GM18861 (cell line): ENCODE results near the gene PRKN.
"Not testable (repeated sequence)": the region's sequence is repeated elsewhere in the genome, so short reads cannot be mapped to it uniquely, and the experiment has no call there.

ENCODE experiments used
- ATAC-seq: cut with Tn5 transposase; IDR thresholded peaks from one replicate; pipeline ENCODE4 v1.9.1; 2021; ENCODE audit not compliant: unreplicated experiment

PRKN gene

DNA sequence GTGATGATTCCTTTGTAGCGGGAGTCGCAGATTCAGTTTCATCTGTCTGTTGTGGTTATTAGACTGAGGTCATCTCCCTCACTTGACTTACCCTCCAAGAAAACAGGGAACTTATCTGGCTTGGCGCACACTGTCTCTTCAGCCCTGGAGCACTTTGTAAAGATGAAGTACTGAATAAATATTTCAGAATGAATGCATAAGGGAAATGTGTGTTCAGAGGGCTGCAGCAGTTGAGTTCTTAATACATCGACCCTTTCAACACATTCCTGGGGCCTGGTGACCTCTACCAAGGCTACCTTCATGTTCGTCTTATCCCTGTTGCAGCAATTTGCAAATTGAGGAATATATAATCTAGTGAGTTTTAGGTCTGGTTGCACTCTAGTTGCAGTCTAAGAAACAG, 801.2 kb downstream of the PRKN start:
- no peak for ATAC-seq

DNA sequence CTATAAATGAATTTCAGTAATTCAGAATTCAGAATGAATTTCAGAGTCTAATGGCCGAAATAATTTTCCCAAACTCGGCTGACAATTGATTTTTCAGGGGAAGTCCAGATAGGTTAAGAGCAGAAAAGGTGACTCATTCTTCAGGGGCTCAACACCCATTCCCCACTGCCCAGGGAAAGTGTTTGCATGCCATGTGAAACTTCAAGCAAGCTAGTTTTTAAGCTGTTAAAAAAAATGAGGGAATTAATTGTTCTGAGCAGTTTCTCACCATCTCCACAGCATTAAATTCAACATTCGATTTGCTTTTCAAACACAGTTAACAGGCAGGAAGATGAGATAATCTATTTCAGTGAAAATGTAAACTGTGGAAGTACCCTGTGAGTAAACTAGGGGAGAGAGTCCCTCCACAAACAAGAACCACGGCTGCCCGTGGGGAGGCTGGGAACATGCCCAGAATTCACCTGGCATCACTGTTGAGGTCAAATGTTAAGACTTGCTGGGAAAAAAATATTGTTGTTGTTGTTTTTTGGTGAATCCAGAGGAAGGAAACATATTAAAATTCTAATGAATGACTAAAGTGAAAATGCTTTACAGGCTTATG, 803.0 kb downstream of the PRKN start:
- ATAC-seq, result no peak

DNA sequence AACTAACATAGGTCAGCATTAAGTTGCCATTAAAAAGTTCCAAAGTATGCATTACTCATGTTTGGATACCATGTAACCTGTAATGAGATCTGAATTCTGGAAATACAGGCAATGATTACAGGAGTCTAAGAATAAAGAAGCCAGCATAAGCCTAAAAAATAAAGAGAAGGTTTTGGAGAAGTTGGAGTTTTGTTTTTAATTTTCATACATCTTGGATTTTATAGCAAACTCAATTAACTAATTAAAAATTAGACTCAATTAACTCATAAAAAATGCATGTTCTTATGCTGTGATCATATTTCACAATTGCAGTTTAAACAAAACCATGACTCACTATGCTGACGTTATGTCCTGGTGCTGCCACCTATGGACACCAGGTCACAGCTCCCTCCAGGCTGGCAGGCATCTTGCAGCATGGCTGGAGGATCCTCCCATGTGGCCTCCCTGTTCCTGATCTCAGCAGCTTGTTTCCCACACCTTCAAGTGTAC, 804.9 kb downstream of the PRKN start:
- ATAC-seq, result peak; percentile 62

DNA sequence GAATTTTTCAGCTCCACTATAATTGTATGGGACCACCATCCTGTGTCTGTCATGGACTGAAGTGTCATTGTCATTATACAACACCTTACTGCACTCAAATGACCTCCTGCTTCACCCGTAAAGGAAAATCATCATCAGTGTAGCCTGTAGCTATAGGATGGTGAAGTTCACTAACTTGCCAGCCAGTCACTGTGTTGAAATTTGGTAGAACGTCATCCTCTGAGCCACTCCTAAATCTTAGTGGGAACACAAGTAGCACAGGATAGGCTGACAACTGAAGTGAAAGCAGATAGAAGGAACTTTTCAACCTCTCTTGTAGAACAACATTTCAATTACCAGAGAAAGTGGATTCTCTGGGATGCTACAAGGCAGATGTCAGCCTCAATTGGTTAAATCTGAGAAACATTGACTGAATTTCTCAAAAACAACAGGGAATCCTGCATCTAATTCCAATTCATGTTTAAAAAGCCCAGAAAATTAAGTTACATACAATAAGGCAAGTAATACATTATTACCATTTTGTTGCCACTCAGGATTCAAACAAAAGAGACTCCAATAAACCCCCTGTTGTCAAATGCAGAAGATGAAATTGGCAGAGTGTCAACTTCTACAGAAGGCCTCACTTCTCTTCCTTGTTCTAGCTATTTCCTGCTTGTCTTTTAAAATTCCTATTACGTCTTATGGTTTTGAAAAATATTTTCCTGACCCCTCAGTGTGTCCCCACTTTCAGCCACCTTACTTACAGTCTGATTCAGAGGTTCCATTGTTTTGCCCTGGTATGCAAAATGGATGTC, 805.8 kb downstream of the PRKN start:
- ATAC-seq, result no peak

DNA sequence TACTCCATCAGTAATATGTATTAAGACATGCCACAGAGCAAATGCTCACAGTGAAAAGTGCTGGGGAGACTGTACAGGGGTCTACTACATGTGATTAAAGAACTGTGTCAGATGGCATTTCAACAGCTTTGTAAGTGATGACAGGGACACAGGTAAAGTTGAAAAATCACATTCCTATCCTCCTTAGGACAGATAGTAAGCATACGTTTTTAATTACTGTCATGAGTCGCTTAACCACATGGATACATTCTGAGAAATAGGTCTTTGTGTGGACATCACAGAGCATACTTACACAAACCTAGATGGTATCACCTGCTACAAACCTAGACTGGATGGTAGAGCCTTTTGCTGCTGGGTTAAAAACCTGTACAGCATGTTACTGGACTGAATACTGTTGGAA, 807.9 kb downstream of the PRKN start:
- ATAC-seq, result no peak

DNA sequence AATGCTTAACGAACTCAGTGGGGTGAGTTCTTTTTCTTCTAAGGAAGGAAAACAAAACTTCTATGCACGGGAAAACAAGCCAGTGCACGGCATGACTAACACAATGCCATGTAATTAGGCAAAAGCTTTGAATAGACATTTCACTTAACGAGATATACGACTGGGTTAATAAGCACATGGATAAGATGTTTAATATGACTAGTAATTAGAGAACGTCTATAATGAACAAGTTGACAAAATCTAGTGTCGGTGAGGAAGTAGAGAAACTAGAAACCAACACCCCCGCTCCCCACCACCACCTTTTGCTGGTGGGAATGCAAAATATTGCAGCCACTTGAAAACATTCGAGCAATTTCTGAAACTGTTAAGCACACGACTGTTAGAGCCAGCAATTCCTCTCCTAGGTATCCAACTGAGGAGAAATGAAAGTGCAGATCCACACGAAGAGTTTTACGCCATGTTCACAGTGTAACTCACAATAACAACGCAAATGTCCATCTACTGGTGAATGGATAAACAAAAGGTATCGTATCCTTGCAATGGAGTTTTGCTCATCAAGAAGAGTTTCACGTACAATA, 808.8 kb downstream of the PRKN start:
- no peak for ATAC-seq

DNA sequence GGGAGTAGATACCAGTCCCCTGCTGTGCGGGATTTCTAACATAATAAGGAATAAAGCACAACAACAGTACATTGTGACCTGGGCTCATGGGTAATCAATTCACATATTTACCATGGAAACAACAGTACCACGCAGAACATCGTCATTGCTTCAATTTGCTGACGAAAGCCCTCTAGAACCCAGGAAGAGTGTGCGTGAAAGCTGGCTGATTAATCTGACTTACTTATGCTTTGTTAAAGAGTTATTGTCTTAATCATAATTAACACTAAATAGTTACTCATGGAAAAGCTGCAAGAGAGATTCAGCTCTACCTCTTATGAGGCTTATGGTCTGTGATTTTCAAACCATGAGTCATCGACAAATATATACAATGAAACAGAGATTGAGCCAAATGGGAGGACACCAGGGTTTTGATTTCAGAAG, 809.4 kb downstream of the PRKN start:
- no peak for ATAC-seq

DNA sequence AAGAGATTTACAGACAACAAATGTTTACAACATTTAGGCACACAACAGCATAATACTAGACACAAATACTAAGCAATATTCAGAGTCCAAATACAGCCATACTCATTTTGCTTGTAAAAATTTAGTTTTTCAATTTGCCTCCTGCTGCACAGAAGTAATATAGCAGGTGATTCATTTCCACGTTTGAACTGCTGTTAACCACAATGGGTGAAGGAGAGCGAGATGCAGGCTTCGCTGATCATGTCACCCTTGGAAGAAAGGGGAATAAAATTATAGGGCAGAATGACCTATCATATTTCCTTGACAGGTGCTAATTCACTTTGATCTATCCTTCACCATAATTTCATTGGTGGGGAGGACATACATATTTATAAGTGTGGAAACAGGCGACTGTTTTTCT, 809.9 kb downstream of the PRKN start:
- no peak for ATAC-seq

DNA sequence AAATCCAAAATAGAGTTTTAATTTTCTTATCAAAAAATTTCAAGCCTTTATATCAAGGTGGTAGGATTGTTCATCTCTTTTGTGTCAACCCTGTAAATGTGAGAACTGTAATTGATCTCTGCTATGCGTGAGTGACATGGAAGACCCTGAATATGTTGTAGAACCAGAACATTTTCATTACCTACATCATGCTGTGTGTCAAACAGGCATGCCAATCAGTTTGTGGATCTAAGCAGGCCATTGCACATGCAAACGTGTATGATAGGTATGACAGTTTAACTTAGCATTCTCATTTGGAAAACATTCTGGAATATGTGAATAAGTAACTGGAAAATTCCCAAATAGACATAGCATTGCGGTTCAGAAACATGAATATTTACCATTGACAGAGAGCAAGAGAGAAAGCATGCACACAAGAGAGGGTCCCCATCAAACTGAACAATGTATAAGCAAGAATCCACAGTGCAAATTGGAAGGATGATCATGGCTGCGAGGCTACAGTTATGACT, 812.1 kb downstream of the PRKN start:
- no peak for ATAC-seq

DNA sequence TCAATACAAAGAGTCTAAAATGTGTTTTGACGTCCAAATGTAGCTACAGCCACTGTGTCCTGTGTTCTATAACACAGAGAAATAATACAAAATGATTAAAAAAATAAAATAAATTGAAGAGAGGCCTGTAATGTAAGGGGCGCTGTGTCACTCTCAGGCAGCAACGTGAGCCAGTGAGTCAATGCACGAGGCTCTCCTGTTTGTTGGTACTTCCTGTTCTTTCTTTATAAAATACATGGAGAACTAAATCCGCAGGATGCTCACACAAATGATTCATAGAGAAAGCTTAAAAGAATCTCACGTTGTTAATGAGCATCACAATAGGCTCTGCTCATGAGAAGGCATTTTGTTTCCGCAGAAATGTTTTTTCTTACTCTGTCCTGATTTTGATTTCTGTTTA, 818.7 kb downstream of the PRKN start:
- ATAC-seq, result no peak

DNA sequence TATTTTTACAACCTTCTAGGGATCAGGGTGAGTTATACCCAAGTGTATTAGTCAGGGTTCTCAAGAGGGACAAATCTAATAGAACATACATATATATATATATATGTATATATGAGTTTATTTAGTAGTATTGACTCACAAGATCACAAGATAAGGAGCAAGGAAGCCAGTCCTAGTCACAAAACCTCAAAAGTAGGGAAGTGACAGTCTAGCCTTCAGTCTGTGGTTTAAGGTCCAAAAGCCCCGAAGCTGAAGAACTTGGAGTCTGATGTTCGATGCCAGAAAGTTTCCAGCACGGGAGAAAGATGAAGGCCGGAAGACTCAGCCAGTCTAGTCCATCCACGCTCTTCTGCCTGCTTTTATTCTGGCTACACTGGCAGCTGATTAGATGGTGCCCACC, 821.0 kb downstream of the PRKN start:
- ATAC-seq, result no peak

DNA sequence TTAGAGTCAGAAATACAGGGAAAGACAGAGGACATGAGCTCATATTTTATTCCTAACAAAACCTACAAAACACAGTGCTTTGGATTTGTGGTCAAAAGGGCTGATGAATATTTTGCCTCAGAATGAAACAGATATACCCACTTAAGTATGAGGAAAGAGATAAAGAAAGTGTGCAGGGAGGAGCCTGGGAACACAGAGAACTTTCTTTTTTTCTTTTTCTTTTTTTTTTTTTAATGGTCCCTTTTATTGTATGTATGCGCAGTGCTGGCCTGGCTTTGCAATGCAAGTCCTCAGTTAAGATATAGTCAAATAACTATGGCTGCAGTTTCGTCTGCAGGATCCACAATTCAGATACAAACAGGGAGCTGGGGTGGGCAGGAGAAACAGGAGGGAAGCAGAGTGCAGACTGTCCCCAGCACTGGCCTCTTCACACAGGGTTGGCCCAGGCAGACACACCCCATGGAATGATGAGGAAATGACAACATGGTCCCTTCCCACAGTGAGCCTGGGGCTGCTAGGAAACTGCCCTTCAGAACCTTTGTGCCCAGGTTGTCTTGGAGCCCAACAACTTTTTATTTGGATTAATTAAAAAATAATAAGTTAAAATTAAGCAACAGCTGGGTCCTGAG, 823.9 kb downstream of the PRKN start:
- no peak for ATAC-seq

DNA sequence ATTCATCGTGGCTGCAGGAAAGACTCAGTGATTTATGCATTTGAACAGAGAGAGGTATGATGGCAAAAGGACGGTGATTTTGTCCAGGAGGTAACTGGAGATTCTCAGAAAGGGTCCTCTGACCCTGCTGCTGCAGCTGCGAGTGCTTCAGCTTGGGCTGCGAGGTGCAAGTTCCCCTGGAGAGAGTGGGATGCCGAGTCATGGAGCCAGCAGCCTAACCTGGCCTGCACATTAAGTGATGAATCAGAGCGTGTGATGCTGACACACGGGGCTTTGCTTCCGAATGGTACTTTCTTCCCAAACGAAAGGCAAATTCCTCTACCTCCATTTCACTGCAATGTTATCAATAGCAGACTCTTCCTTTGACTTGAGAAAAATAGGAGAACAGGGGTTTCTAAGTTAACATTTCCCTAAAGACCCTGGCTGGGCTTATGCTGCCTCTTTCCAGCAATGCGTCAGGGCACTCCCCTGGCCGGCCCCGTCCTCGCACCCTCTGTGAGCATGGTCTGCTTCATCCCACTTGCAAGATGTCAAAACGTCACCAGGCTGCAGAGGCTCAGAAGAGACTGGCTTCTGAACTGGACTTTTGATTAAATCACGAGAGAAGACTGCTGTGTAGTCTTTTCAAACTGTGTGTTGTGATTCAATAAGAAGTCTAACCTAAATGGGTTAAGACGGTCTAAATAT, 825.7 kb downstream of the PRKN start:
- no peak for ATAC-seq

DNA sequence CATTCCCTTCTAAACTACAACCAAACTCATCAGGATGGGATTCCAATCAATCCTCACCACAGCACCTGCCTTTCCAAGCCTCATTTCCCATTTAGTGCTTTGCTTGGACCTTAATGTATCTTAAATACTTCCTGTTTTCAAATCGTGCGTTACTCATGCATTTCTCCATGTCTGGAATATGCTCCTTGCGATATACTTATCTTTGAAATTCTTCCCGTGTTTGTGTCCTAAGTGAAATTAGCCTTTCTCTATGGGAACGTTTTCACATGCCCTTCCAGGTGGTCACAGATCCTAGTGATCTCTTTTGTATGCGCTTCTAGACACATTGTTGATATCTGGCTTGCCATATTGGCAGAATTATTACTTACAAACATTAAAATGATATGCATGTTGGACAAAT, 833.1 kb downstream of the PRKN start:
- ATAC-seq, result no peak

DNA sequence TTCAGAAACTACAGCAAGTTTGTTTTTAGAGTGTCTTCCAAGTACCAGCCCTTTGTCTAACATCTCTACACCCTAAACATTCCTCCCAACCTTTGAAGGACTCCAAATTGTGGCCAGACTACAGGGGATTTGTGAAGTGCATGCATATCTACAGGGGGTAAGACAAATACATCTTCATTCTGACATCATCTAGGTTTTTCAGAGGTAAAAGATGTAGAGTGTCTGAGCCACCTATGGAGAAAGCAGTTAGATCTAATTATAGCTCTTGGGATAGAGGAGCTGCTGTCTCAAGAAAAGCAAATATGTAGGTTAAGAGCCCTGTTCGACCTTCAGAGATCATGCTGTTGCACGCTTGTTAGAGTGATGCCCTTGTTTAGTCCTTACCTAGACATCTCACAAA, 836.0 kb downstream of the PRKN start:
- ATAC-seq, result no peak

DNA sequence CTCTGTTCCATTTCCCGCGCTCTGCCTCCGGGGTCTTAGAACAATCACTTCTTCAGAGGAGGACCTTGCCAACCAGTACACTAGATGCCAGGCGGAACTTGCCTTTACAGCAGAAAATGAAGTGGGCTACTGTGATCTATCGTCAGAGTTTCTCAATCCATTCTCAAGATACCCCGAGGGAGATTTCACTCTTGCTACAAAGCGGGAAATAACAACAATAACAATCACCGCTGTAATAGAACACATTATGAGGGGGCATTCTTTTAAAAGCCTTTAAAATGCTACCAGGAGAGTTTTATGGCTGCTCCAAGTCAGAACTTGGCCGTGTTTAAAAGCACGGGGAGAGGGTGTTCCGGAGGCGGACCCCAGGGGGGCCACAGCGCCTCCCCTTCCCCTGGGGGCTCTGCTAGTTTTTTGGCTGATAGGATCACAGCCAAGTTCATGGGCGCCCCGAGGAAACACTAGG, 836.7 kb downstream of the PRKN start:
- no peak for ATAC-seq

DNA sequence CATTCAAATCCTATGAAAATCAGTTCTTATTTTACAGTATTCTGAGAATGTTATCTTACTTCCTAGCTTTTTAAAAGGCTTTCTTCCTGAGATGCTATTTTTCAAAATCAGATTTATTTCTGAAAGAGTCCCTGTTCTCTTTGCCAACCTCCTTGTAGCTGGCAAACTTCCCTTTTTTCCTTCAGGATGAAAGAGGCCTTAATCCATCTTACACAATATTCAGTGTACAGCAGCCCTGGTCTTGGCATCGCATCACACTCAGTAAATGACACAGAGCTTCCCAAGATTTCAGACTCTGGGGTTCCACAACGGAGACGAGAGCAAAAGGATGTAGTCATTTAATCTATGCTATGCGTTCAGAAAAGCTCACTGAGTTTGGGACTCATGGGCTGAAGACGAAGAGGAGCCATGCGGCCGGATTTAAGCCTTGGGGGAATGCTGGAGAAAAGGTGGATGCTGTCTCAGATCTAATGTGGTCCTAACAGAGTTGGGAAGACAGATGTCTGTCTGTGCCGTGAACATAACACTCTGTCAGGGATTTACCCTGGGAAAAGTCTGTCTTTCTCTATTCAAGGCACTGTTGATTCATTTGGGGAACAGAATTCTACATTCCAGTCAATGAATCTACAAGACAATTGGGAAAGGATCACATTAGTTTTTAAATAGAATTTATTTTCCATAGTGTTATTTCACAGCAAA, 837.3 kb downstream of the PRKN start:
- ATAC-seq, result no peak

DNA sequence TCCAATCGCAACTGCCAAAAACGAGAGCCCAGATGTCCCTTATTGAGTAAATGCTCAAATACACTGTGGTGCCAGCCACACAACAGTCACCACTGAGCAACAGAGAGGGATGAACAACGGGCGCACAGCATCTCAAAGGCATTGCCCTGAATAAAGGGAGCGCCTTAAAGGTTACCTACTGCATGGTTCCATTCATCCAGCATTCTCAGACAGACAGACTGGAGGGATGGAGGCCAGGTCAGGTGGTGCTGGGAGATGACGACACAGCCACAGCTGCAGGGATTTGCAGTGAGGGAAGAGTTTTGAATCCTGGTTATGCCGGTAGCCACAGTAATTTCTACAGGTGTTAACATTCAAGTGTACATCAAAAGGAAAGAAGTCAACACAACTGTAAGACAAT, 838.2 kb downstream of the PRKN start:
- ATAC-seq, result no peak

DNA sequence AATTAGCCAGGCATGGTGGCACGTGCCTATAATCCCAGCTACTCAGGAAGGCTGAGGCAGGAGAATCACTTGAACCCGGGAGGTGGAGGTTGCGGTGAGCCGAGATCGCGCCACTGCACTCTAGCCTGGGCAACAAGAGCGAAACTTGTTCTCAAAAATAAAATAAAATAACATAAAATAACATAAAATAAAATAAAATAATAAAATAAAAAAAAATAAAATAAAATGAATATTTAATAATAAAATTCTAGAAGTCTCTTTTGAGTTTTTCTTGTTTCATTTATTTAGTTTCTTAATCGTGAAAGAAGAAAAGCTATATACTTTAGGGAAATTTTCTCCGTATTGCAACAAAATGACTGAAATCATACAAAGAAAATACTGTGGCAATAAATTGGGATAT, 841.0 kb downstream of the PRKN start:
- not testable (repeated sequence) for ATAC-seq

DNA sequence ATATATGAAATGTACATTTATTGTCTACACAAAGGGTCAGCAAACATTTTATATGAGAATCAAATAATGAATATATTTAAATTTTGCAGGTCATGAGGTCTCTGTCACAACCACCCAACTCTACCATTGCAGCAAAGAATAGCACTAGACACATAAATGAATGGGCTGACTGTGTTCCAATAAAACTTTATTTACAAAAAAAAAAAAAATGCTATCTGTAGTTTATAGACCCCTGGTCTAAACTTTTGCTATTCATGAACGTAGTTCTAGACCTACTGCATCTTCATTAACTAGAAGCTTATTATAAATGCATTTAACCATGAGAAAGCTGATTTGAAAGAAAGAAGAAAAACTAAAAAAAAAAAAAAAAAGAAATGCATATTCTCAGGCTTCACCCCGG, 842.8 kb downstream of the PRKN start:
- no peak for ATAC-seq
